ENCODE measurements around the gene PPM1L. TPM values are rescaled to one million over a fixed set of nuclear protein-coding genes. Genes with fewer than 3 reads are reported as not detected.
A peak's percentile ranks its signal among the peaks of the same experiment; 100 is the strongest.

The PPM1L gene
- total and polyA plus RNA-seq, 2 donors, result 20.2 to 24.2 TPM

DNA sequence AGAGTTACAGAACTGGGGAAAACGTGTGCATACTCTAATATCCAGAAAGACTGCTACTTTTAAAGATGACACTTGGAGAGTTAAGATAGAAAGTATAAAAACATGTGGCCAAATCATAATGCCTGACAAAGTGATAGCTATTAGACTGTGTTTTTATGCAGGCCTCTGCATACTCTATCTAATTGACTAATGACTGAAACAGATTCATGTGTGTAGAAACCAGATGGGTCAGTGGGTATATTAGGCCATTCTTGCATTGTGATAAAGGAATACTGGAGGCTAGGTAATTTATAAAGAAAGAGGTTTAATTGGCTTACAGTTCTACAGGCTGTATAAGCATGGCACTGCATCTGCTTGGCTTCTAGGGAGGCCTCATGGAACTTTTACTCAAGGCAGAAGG lies 71.5 kb downstream of the PPM1L start:
- H3K36me3 ChIP-seq (ENCODE audit: insufficient read depth), result no peaks in the 10 kb centered on the region
- 79% methylated on average over 1 of the region's 1 CpG for WGBS
- peaks cover 3% of the 10 kb centered on the region for H3K4me1 ChIP-seq (ENCODE audit: insufficient read depth)
- H3K4me3 ChIP-seq (ENCODE audit: low read depth, low read length), result no peak overlapping the region
- DNase-seq (ENCODE audit: extremely low spot score), result no peak
- no peak overlapping the region for H3K27ac ChIP-seq (ENCODE audit: low read depth)

- Histone ChIP-seq H3K36me3 (ENCODE audit: insufficient read depth) (no peaks in the 10 kb centered on the region), H3K27ac (ENCODE audit: low read depth) (no peak overlapping the region), H3K4me1 (ENCODE audit: insufficient read depth) (peaks cover 3% of the 10 kb centered on the region), H3K4me3 (ENCODE audit: low read depth, low read length) (no peak overlapping the region)
- WGBS, result 90% methylated on average over 3 of the region's 3 CpGs
- DNase-seq (ENCODE audit: extremely low spot score), result no peak
Observed at GRCh38 chr3:160828880-160829279, 72.8 kb downstream of the PPM1L start.

DNA sequence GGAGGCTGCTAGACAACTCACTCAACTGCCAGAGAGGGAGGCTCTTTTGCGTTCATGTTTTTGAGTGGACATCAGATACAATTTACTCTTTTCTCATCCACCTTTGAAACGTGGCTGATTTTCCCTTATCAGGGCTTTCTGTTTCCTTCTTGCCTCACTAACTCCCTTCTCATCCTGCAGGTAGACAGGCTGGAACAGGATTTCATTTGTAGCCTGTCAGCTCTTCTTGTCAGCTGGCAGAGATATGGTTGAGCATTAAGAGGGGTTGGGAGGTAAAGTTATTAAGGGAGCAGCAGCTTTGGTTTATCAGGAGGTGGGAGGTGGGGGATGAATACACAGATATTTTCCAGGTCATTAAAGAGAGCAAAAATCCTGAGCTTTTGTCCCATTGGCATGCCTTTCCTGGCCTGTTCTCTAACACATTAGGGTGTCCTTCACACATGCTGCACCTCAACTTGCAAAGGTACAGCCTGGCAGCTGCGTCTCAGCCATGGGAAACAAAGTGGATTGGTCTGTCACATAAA lies 73.5 kb downstream of the PPM1L start:
- Histone ChIP-seq H3K36me3 (ENCODE audit: insufficient read depth) (no peaks in the 10 kb centered on the region), H3K4me1 (ENCODE audit: insufficient read depth) (peaks cover 3% of the 10 kb centered on the region), H3K4me3 (ENCODE audit: low read depth, low read length) (no peak overlapping the region), H3K27ac (ENCODE audit: low read depth) (no peak overlapping the region)
- no peak for DNase-seq (ENCODE audit: extremely low spot score)
- 49% methylated on average over 3 of the region's 3 CpGs for WGBS

DNA sequence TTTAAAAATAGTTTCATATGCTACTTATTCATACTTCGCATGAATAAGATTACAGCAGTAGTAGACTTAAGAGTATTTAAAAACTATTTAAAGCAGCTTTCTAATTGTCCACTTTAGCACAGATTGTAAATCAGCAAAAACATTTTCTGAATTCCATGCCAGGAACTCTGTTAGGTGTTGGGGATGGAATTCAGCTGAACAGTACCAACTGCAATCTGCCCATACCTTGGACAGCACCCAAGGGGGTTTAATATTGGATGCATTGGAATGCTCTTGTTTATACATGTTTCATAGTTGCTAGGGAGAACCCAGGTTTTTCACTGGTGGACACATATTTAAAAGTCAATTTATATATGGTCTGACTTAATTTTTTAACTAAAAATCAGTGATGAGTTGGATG lies 74.8 kb downstream of the PPM1L start:
- Histone ChIP-seq H3K36me3 (ENCODE audit: insufficient read depth) (no peaks in the 10 kb centered on the region), H3K27ac (ENCODE audit: low read depth) (no peak overlapping the region), H3K4me3 (ENCODE audit: low read depth, low read length) (no peak overlapping the region), H3K4me1 (ENCODE audit: insufficient read depth) (peaks cover 1% of the 10 kb centered on the region)
- WGBS, result 44% methylated on average over 1 of the region's 1 CpG
- DNase-seq (ENCODE audit: extremely low spot score), result no peak

DNA sequence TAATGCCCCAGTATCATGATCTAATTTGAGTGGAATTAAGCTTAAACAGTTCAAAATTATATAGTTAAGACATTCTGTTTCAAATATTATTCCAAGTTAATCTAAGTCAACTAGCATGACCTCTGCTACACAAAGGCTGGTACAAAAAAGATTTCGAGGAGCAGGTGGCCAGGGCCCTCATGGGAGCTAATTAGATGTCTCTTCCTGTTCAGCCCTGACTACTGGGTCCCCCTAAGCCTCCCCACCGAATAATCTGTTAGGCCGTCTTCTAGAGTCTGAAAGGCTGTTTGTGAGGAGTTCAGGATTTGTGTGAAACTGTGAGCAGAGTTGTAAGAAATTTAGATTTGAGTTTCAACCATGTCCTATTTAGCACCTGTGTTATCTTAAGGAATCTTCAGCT lies 75.4 kb downstream of the PPM1L start:
- Histone ChIP-seq H3K36me3 (ENCODE audit: insufficient read depth) (no peaks in the 10 kb centered on the region), H3K4me1 (ENCODE audit: insufficient read depth) (no peaks in the 10 kb centered on the region), H3K27ac (ENCODE audit: low read depth) (no peak overlapping the region), H3K4me3 (ENCODE audit: low read depth, low read length) (no peak overlapping the region)
- no peak for DNase-seq (ENCODE audit: extremely low spot score)
- 84% methylated on average over 3 of the region's 3 CpGs for WGBS

DNA sequence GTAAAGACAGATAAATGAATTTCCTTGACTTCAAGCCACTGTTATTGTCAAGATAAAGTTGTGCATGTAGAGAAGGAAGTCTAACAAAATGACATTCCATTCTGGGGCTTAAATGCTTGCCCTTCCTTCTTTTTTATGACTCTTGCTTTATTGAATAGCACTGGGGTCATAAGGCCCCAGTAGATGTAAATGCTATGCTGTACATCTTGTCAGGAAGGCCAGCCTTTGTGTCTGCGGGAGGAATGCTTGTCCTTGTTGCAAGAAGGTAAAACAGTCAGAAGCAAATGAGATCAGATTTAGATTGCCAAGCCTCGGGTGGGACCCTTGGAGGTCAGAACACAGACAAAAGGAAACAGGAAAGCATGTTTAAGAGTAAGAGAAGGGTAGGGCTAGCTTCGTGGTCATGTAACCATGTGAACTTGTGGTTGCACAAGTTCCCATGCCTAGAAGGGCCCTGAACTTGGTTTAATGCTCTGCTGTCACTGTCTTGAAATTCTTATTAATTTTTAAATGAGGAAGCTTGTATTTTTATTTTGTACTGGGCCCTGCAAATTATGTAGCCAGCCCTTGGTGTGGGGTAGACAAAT lies 81.5 kb downstream of the PPM1L start:
- Histone ChIP-seq H3K27ac (ENCODE audit: low read depth) (no peak overlapping the region), H3K4me1 (ENCODE audit: insufficient read depth) (no peaks in the 10 kb centered on the region), H3K4me3 (ENCODE audit: low read depth, low read length) (no peak overlapping the region), H3K36me3 (ENCODE audit: insufficient read depth) (no peaks in the 10 kb centered on the region)
- 45% methylated on average over 3 of the region's 3 CpGs for WGBS
- DNase-seq (ENCODE audit: extremely low spot score), result peak; percentile 52

DNA sequence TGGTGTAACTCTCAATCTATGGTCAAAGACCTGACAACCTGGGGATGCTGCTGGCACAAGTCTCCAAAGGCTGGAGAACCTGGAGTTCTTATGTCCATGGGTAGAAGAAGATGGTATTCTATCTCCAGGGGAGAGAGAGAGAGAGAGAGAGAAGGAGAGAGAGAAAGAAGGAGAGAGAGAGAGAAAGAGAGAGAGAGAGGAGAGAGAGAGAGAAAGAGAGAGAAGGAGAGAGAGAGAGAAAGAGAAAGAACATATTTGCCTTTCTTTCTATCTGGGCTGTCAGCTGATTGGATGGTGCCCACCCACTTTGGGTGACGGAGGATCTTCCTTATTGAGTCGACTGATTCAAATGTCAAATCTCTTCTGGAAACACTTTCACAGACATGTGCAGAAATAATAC lies 84.6 kb downstream of the PPM1L start:
- WGBS, result 67% methylated on average over 2 of the region's 2 CpGs

GRCh38 chr3:160841455-160841854 lies 85.4 kb downstream of the PPM1L start:
- DNase-seq (ENCODE audit: extremely low spot score), result no peak
- 81% methylated on average over 1 of the region's 1 CpG for WGBS

More for the DNA sequence above, 84.6 kb downstream of the PPM1L start:
- Histone ChIP-seq H3K4me1 (ENCODE audit: insufficient read depth) (no peaks in the 10 kb centered on the region), H3K4me3 (ENCODE audit: low read depth, low read length) (no peak overlapping the region), H3K36me3 (ENCODE audit: insufficient read depth) (no peaks in the 10 kb centered on the region), H3K27ac (ENCODE audit: low read depth) (no peak overlapping the region)
- no peak for DNase-seq (ENCODE audit: extremely low spot score)

DNA sequence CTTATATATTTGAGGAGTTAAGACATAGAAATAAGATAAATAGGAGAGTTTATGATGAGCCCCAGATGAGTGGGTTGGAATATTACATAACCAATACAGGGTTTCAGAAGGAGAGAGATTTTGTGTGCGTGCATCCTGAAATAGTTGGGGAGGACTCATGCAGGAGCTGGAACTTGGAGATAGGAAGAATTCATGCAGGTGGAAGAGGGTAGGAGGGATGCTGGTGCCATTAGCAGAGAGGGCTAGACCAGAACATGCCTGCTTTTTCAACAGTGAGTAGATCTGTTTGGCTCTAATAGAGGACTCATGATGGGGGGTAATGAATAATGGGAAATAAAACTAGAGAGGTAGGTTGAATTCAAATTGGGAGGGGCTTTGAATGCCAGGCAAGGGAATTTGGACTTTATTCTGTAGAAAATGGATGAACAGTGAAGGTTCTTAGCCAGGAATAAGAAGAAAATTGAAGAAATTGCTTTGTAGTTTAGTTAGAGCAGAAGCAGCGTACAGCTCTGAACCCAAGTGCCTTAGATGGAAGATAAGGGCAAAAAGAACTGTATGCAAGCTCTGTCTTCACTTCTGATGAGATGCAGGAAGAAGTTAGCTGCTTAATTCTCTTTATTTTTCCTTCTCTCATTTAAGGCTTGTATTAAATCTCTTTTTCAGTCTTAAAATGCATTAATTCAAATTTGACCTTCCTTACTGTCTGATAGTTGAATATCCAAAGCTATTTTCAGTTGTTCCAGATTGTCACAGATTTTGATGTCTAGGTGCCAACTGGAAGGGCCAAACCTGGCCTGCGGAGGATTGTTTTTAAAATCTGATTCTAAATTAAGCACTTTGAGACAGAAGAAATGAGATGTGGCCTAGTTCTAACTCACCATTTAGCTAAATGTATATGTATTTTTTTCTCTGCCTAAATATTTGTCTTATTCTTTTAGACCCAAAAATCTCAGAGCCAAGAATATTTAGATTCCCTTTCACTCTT lies 86.3 kb downstream of the PPM1L start:
- no peak overlapping the region for H3K27ac ChIP-seq (ENCODE audit: low read depth)
- WGBS, result 80% methylated on average over 3 of the region's 3 CpGs
- H3K4me1 ChIP-seq (ENCODE audit: insufficient read depth), result no peaks in the 10 kb centered on the region
- DNase-seq (ENCODE audit: extremely low spot score), result no peak
- no peak overlapping the region for H3K4me3 ChIP-seq (ENCODE audit: low read depth, low read length)
- no peaks in the 10 kb centered on the region for H3K36me3 ChIP-seq (ENCODE audit: insufficient read depth)

More at GRCh38 chr3:160841455-160841854, 85.4 kb downstream of the PPM1L start:
- Histone ChIP-seq H3K27ac (ENCODE audit: low read depth) (no peak overlapping the region), H3K4me1 (ENCODE audit: insufficient read depth) (no peaks in the 10 kb centered on the region), H3K36me3 (ENCODE audit: insufficient read depth) (no peaks in the 10 kb centered on the region), H3K4me3 (ENCODE audit: low read depth, low read length) (no peak overlapping the region)

GRCh38 chr3:160851629-160852210 lies 95.7 kb downstream of the PPM1L start:
- H3K27ac ChIP-seq (ENCODE audit: low read depth), result no peak overlapping the region
- H3K4me1 ChIP-seq (ENCODE audit: insufficient read depth), result peaks cover 2% of the 10 kb centered on the region
- no peak for DNase-seq (ENCODE audit: extremely low spot score)
- WGBS, result 87% methylated on average over 8 of the region's 8 CpGs
- H3K4me3 ChIP-seq (ENCODE audit: low read depth, low read length), result no peak overlapping the region
- H3K36me3 ChIP-seq (ENCODE audit: insufficient read depth), result no peaks in the 10 kb centered on the region

- no peak overlapping the region for H3K27ac ChIP-seq (ENCODE audit: low read depth)
- WGBS, result 91% methylated on average over 2 of the region's 2 CpGs
- no peaks in the 10 kb centered on the region for H3K36me3 ChIP-seq (ENCODE audit: insufficient read depth)
- H3K4me1 ChIP-seq (ENCODE audit: insufficient read depth), result peaks cover 2% of the 10 kb centered on the region
- H3K4me3 ChIP-seq (ENCODE audit: low read depth, low read length), result no peak overlapping the region
- DNase-seq (ENCODE audit: extremely low spot score), result no peak
Observed at GRCh38 chr3:160852856-160853255, 96.8 kb downstream of the PPM1L start.

- H3K27ac ChIP-seq (ENCODE audit: low read depth), result no peak overlapping the region
- no peak for DNase-seq (ENCODE audit: extremely low spot score)
- H3K4me1 ChIP-seq (ENCODE audit: insufficient read depth), result no peaks in the 10 kb centered on the region
- H3K4me3 ChIP-seq (ENCODE audit: low read depth, low read length), result no peak overlapping the region
- H3K36me3 ChIP-seq (ENCODE audit: insufficient read depth), result no peaks in the 10 kb centered on the region
- WGBS, result 90% methylated on average over 2 of the region's 2 CpGs
Observed at GRCh38 chr3:160856450-160856849, 100.4 kb downstream of the PPM1L start.

DNA sequence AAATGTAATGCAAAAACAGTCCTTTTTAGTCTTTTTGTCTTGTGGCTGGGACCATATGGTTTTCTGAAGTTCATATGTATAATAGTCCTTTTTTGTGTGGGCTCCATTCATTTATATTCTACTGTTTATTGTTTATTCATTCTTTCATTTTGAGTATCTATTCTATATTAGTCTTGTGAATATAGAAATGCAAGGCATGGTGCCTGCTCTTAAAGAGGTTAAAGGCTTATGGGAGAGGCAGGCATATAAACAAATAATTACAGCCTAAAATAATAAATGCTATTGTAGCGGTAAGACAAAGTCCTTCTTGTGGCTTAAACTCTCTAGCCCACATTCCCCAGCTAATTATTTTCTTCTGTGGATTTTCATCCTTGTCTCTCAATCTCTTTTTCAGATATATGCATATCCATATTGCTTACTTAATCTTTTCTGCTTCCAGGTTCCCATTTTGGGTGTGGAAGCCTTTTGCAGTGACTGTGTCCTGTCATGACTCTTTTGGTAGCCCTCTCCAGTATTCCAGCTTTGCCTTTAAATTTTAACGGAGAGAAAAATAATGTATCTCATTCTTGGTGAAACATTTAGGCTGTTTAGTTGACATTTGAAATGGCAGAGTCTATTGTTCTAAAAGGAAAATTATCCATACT lies 101.6 kb downstream of the PPM1L start:
- no peak overlapping the region for H3K4me3 ChIP-seq (ENCODE audit: low read depth, low read length)
- DNase-seq (ENCODE audit: extremely low spot score), result no peak
- H3K36me3 ChIP-seq (ENCODE audit: insufficient read depth), result no peaks in the 10 kb centered on the region
- WGBS, result 83% methylated on average over 2 of the region's 2 CpGs
- no peaks in the 10 kb centered on the region for H3K4me1 ChIP-seq (ENCODE audit: insufficient read depth)
- no peak overlapping the region for H3K27ac ChIP-seq (ENCODE audit: low read depth)
